ENCODE results near the gene SIK3.

GRCh38 chr11:116874251-116874650 is 224.0 kb downstream of the SIK3 start:
- TF ChIP-seq POLR2A (IDR thresholded peaks at IDR 0.05) (no peak), CTCF (IDR thresholded peaks at IDR 0.05) (no peak)

All from adrenal gland (tissue), 5 donors.